IMR-90 (cell line): ENCODE measurements around the gene FXYD6. TPM values are rescaled to one million over a fixed set of nuclear protein-coding genes. Genes with fewer than 3 reads are reported as not detected.

Experiments
- ATAC-seq: fragments of 200-7000 bp; cut with Tn5 transposase; 2 replicates; pipeline ENCODE4 v1.9.1; 2020; ENCODE audit warnings: low read depth, mild to moderate bottlenecking, moderate library complexity
- BruUV-seq: library from RNA; stranded (reverse); fragments of 400-500 nt; replicated peaks from 2 replicates; lab custom pipeline; 2021; lab: Mats Ljungman, UMichigan
- CTCF ChIA-PET: fragments of 300-600 bp; formaldehyde crosslinking; extraction: SDS; loops from one replicate; lab custom pipeline; 2021; ENCODE audit warnings: antibody characterized with exemption; lab: Yijun Ruan, JAX
- POLR2A ChIA-PET: fragments of 300-600 bp; sonication (Branson Sonifier 250); formaldehyde crosslinking; loops from one replicate; lab custom pipeline; 2022; ENCODE audit warnings: antibody characterized with exemption; ENCODE audit not compliant: unreplicated experiment; lab: Charles Lee
- DNase-seq: peaks from one replicate; pipeline ENCODE4 v3.0.0; 2013
- H2AFZ ChIP-seq: replicated peaks from 2 replicates; pipeline ENCODE3; 2013; ENCODE audit warnings: low read length, mild to moderate bottlenecking; ENCODE audit not compliant: poor library complexity
- H2AK5ac ChIP-seq: 2 replicates; pipeline ENCODE4 v1.6.1; 2013; ENCODE audit warnings: low read depth, low read length, inconsistent platforms
- H2AK9ac ChIP-seq: replicated peaks from 2 replicates; pipeline ENCODE3; 2013; ENCODE audit warnings: mild to moderate bottlenecking, low read depth, low read length, moderate library complexity; ENCODE audit not compliant: poor library complexity
- H2BK120ac ChIP-seq: 2 replicates; pipeline ENCODE4 v1.6.1; 2013; ENCODE audit warnings: low read depth, low read length, inconsistent platforms
- H2BK15ac ChIP-seq: 3 replicates; pipeline ENCODE4 v1.6.1; 2013; ENCODE audit warnings: low read depth, low read length, inconsistent platforms
- H2BK20ac ChIP-seq: 2 replicates; pipeline ENCODE4 v1.6.1; 2013; ENCODE audit warnings: low read depth, mild to moderate bottlenecking, inconsistent platforms, low read length, moderate library complexity
- H2BK5ac ChIP-seq: 2 replicates; pipeline ENCODE4 v1.6.1; 2013; ENCODE audit warnings: mild to moderate bottlenecking, low read depth, low read length, inconsistent platforms; ENCODE audit not compliant: poor library complexity, severe bottlenecking
- H3K14ac ChIP-seq: replicated peaks from 2 replicates; pipeline ENCODE4 v1.6.1; 2013; ENCODE audit warnings: low read depth, low read length, inconsistent platforms
- H3K18ac ChIP-seq: 2 replicates; pipeline ENCODE4 v1.6.1; 2013; ENCODE audit warnings: low read depth, low read length, control low read depth
- H3K23ac ChIP-seq: 2 replicates; pipeline ENCODE4 v1.6.1; 2013; ENCODE audit warnings: low read depth, low read length, inconsistent platforms
- H3K27ac ChIP-seq: 2 replicates; pipeline ENCODE4 v1.5.1; 2013; ENCODE audit warnings: mild to moderate bottlenecking, control low read depth, low read length; ENCODE audit not compliant: insufficient read depth
- H3K27me3 ChIP-seq: 2 replicates; pipeline ENCODE4 v1.6.1; 2013; ENCODE audit warnings: low read length; ENCODE audit not compliant: control insufficient read depth, insufficient read depth
- H3K36me3 ChIP-seq: 2 replicates; pipeline ENCODE4 v1.6.1; 2013; ENCODE audit warnings: low read length, mixed read lengths; ENCODE audit not compliant: control insufficient read depth, insufficient read depth
- H3K4ac ChIP-seq: 2 replicates; pipeline ENCODE4 v1.6.1; 2013; ENCODE audit warnings: low read depth, low read length, inconsistent platforms
- H3K4me1 ChIP-seq: 2 replicates; pipeline ENCODE4 v1.6.1; 2013; ENCODE audit warnings: low read length, mixed read lengths; ENCODE audit not compliant: control insufficient read depth, insufficient read depth
- H3K4me2 ChIP-seq: 2 replicates; pipeline ENCODE4 v1.6.1; 2013; ENCODE audit warnings: low read depth, mild to moderate bottlenecking, control low read depth, low read length, moderate library complexity
- H3K4me3 ChIP-seq: 2 replicates; pipeline ENCODE4 v1.5.1; 2013; ENCODE audit warnings: low read depth, mild to moderate bottlenecking, control low read depth, low read length, moderate library complexity; ENCODE audit not compliant: insufficient read depth
- H3K56ac ChIP-seq: 2 replicates; pipeline ENCODE4 v1.6.1; 2013; ENCODE audit warnings: low read length, inconsistent platforms; ENCODE audit not compliant: insufficient read depth; ENCODE audit errors: extremely low read depth
- H3K79me1 ChIP-seq, 2 experiments: 2 replicates each; pipeline ENCODE4 v1.6.1; 2013; ENCODE audit warnings: low read length in 2 of 2, inconsistent platforms in 1 of 2, low read depth in 1 of 2
- H3K9ac ChIP-seq: 2 replicates; pipeline ENCODE4 v1.6.1; 2013; ENCODE audit warnings: low read depth, low read length, control low read depth
- H3K9me1 ChIP-seq: 2 replicates; pipeline ENCODE4 v1.6.1; 2013; ENCODE audit warnings: low read length, inconsistent platforms; ENCODE audit not compliant: insufficient read depth
- H3K9me3 ChIP-seq: 2 replicates; pipeline ENCODE4 v1.6.1; 2013; ENCODE audit warnings: low read length; ENCODE audit not compliant: control insufficient read depth, insufficient read depth
- H4K20me1 ChIP-seq: 2 replicates; pipeline ENCODE4 v1.6.1; 2013; ENCODE audit warnings: low read length, inconsistent platforms; ENCODE audit not compliant: insufficient read depth
- H4K5ac ChIP-seq: 2 replicates; pipeline ENCODE4 v1.6.1; 2013; ENCODE audit warnings: mild to moderate bottlenecking, low read depth, low read length, control low read depth
- H4K8ac ChIP-seq, 2 experiments: 2 replicates each; pipeline ENCODE4 v1.6.1; 2013; ENCODE audit warnings: low read depth in 2 of 2, low read length in 2 of 2, control low read depth in 1 of 2, inconsistent platforms in 1 of 2
- H4K91ac ChIP-seq: 2 replicates; pipeline ENCODE4 v1.6.1; 2013; ENCODE audit warnings: low read depth, low read length, inconsistent platforms; ENCODE audit not compliant: insufficient read depth
- BHLHE40 ChIP-seq: fragments of 150-350 bp; IDR thresholded peaks from 2 replicates; pipeline ENCODE4 v1.6.1; 2016; ENCODE audit warnings: mild to moderate bottlenecking, low read depth, low read length
- CEBPB ChIP-seq: IDR thresholded peaks from 2 replicates; pipeline ENCODE4 v1.6.1; 2012; ENCODE audit warnings: low read depth, low read length, improper control_type of control experiment
- CHD1 ChIP-seq: IDR thresholded peaks from 2 replicates; pipeline ENCODE4 v1.6.1; 2012; ENCODE audit warnings: low read depth, low read length, improper control_type of control experiment
- FOS ChIP-seq: fragments of 150-350 bp; IDR thresholded peaks from 2 replicates; pipeline ENCODE4 v1.6.1; 2016; ENCODE audit warnings: low read depth, low read length
- MAFK ChIP-seq: IDR thresholded peaks from 2 replicates; pipeline ENCODE4 v1.6.1; 2012; ENCODE audit warnings: low read depth, low read length, improper control_type of control experiment
- MAZ ChIP-seq: IDR thresholded peaks from 2 replicates; pipeline ENCODE4 v1.6.1; 2012; ENCODE audit warnings: low read depth, mild to moderate bottlenecking, low read length, improper control_type of control experiment, moderate library complexity, borderline replicate concordance
- MXI1 ChIP-seq: IDR thresholded peaks from 2 replicates; pipeline ENCODE4 v1.6.1; 2012; ENCODE audit warnings: low read depth, mild to moderate bottlenecking, low read length, moderate library complexity, borderline replicate concordance
- NFE2L2 ChIP-seq: fragments of 150-350 bp; IDR thresholded peaks from 2 replicates; pipeline ENCODE4 v1.6.1; 2016; ENCODE audit warnings: low read depth, mild to moderate bottlenecking, low read length
- POLR2A ChIP-seq: IDR thresholded peaks from 2 replicates; pipeline ENCODE4 v1.6.1; 2012; ENCODE audit warnings: mild to moderate bottlenecking, low read depth, low read length
- RAD21 ChIP-seq: IDR thresholded peaks from 2 replicates; pipeline ENCODE4 v1.6.1; 2012; ENCODE audit warnings: low read length, improper control_type of control experiment
- RCOR1 ChIP-seq: IDR thresholded peaks from 2 replicates; pipeline ENCODE4 v1.6.1; 2012; ENCODE audit warnings: mild to moderate bottlenecking, low read length, improper control_type of control experiment; ENCODE audit not compliant: insufficient replicate concordance
- RFX5 ChIP-seq: IDR thresholded peaks from 2 replicates; pipeline ENCODE4 v1.8.0; 2012; ENCODE audit warnings: low read depth, mild to moderate bottlenecking, low read length, moderate library complexity
- SMC3 ChIP-seq: fragments of 150-350 bp; IDR thresholded peaks from 2 replicates; pipeline ENCODE4 v1.6.1; 2016; ENCODE audit warnings: low read depth, mild to moderate bottlenecking, antibody characterized with exemption, low read length, moderate library complexity
- WGBS, 2 experiments: methylation state at CpG; one replicate each; pipeline versions ENCODE4 v1.1.5 to v1.1.7; 2013; ENCODE audit warnings: missing lambda C conversion rate in 2 of 2; ENCODE audit not compliant: insufficient read length in 1 of 2; ENCODE audit errors: extremely low coverage in 2 of 2; 5-methylcytosine and 5-hydroxymethylcytosine counted together
- dilution Hi-C: fragments of 300-500 bp; cut with HindIII; formaldehyde crosslinking; loops from one replicate; pipeline ENCODE4 v1.14.3; 2018; ENCODE audit warnings: low sequenced_read_pairs; ENCODE audit not compliant: unreplicated experiment
- in situ Hi-C: fragments of 300-500 bp; cut with MboI; formaldehyde crosslinking; loops from 3 replicates; pipeline ENCODE4 v1.14.3; 2019; ENCODE audit warnings: low sequenced_read_pairs, inconsistent platforms, mixed read lengths
- intact Hi-C: fragments of 100-400 bp; cut with micrococcal nuclease; formaldehyde crosslinking; loops from 2 replicates; pipeline ENCODE4 v1.10.0; 2022
- polyA plus RNA-seq, 3 experiments: library from polyadenylated mRNA; depleted of rRNA; stranded (reverse); fragments of >200 nt; gene quantifications; 2 replicates each; pipeline ENCODE4 v1.2.3, GENCODE V29; 2012; ENCODE audit warnings: low replicate concordance in 1 of 3
- total RNA-seq: library from RNA; depleted of rRNA; stranded (reverse); fragments of >200 nt; gene quantifications from 2 replicates; pipeline ENCODE4 v1.2.3, GENCODE V29; 2012
- TF ChIP-seq, protein P1 (sequence below): conservative IDR thresholded peaks from 2 replicates; pipeline ENCODE4 v1.5.1; 2012; ENCODE audit warnings: mild to moderate bottlenecking, low read depth, low read length, improper control_type of control experiment
- TF ChIP-seq, protein P2 (sequence below): fragments of 150-350 bp; IDR thresholded peaks from 2 replicates; pipeline ENCODE4 v1.6.1; 2017; ENCODE audit warnings: mild to moderate bottlenecking, antibody characterized with exemption, low read length, low read depth
- TF ChIP-seq, protein P3 (sequence below): fragments of 150-350 bp; IDR thresholded peaks from 2 replicates; pipeline ENCODE4 v1.6.1; 2016; ENCODE audit warnings: low read depth, mild to moderate bottlenecking, low read length, moderate library complexity, borderline replicate concordance

Gene FXYD6
- total and polyA plus RNA-seq, 2 of the 4 experiments (the other 2 are of a cell fraction) = 0.32 TPM; not detected in 1

DNA sequence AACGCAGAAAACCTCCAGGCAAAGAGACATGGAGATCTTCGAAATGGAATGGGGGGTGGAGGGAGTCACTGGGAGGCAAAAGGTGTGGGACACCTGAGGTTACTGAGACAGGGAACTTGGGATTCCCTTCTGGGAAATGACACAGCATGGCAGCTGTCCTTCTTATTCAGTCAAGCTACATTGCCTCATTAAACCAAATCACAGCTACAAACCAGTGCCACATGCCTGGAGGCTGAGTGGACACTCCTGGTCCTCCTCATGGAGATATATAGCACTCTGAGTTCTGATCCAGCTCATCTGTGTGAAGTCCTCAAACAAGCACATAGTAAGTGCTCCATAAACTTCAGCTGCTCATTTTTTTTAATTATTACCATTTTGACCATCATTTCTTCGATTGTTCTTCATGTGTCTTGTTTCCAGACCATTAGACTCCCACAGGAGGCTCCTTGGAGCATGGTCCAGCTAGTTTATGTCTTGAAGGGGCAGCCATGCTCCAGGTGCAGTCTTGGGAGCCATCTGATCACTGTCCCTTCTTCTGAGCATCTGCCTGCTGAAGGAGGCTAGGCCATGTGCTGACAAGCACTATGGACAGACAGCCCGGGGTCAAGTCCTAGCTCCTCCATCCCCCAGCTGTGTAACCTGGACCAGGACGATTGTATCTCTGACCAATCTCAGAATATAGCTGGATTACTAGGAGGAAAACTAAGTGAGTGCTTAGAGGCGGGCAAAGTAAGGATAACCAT is 42.2 kb downstream of the FXYD6 start:
- H3K4me2 ChIP-seq = no peak overlapping the region
- no peak overlapping the region for H3K18ac ChIP-seq
- ChIA-PET CTCF (interaction anchor here (0.6 to 2.1 kb wide), 3 partner anchors 17 to 115 kb away, joined by 3 to 6 read pairs (median 4); no protein-coding TSS in a partner anchor), POLR2A (no interaction called here)
- no peaks in the 10 kb centered on the region for H4K20me1 ChIP-seq
- dilution Hi-C loops = no loop called here
- DNase-seq = no peak
- WGBS, 2 experiments = no CpG with 5 or more reads among the region's 6 CpGs
- no peaks in the 10 kb centered on the region for H3K9me3 ChIP-seq
- H2BK120ac ChIP-seq = no peak overlapping the region
- no TSS peak for BruUV-seq
- peaks cover under 1% of the 10 kb centered on the region; the same call in 1 of the 2 replicates for H3K4me1 ChIP-seq
- no peak overlapping the region for H3K4ac ChIP-seq
- no peak overlapping the region for H3K23ac ChIP-seq
- H3K27me3 ChIP-seq = peaks cover 23% of the 10 kb centered on the region
- no peaks in the 10 kb centered on the region for H3K79me1 ChIP-seq
- H3K4me3 ChIP-seq = no peak overlapping the region
- H2AK9ac ChIP-seq = no peak overlapping the region
- no peaks in the 10 kb centered on the region for H3K36me3 ChIP-seq
- intact Hi-C loops = no loop called here
- no peak for TF ChIP-seq FOS
- no peak for TF ChIP-seq BHLHE40
- TF ChIP-seq NFE2L2 = no peak
- TF ChIP-seq CEBPB = no peak
- no peak for TF ChIP-seq MAZ
- no peak for TF ChIP-seq RCOR1
- TF ChIP-seq SMC3 = no peak
- TF ChIP-seq POLR2A = no peak
- TF ChIP-seq CHD1 = no peak
- no peak for TF ChIP-seq RFX5
- TF ChIP-seq, protein P1, sequence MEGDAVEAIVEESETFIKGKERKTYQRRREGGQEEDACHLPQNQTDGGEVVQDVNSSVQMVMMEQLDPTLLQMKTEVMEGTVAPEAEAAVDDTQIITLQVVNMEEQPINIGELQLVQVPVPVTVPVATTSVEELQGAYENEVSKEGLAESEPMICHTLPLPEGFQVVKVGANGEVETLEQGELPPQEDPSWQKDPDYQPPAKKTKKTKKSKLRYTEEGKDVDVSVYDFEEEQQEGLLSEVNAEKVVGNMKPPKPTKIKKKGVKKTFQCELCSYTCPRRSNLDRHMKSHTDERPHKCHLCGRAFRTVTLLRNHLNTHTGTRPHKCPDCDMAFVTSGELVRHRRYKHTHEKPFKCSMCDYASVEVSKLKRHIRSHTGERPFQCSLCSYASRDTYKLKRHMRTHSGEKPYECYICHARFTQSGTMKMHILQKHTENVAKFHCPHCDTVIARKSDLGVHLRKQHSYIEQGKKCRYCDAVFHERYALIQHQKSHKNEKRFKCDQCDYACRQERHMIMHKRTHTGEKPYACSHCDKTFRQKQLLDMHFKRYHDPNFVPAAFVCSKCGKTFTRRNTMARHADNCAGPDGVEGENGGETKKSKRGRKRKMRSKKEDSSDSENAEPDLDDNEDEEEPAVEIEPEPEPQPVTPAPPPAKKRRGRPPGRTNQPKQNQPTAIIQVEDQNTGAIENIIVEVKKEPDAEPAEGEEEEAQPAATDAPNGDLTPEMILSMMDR = no peak
- no peak for TF ChIP-seq MAFK
- TF ChIP-seq, protein P2, sequence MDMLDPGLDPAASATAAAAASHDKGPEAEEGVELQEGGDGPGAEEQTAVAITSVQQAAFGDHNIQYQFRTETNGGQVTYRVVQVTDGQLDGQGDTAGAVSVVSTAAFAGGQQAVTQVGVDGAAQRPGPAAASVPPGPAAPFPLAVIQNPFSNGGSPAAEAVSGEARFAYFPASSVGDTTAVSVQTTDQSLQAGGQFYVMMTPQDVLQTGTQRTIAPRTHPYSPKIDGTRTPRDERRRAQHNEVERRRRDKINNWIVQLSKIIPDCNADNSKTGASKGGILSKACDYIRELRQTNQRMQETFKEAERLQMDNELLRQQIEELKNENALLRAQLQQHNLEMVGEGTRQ = no peak
- no peak for TF ChIP-seq RAD21
- TF ChIP-seq, protein P3, sequence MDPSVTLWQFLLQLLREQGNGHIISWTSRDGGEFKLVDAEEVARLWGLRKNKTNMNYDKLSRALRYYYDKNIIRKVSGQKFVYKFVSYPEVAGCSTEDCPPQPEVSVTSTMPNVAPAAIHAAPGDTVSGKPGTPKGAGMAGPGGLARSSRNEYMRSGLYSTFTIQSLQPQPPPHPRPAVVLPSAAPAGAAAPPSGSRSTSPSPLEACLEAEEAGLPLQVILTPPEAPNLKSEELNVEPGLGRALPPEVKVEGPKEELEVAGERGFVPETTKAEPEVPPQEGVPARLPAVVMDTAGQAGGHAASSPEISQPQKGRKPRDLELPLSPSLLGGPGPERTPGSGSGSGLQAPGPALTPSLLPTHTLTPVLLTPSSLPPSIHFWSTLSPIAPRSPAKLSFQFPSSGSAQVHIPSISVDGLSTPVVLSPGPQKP = no peak
- TF ChIP-seq MXI1 = no peak
- H3K27ac ChIP-seq = no peak overlapping the region
- no peak overlapping the region for H2BK5ac ChIP-seq
- H4K5ac ChIP-seq = no peak overlapping the region
- H2AFZ ChIP-seq = no peak overlapping the region
- in situ Hi-C loops = no loop called here
- H3K14ac ChIP-seq = no peak overlapping the region
- H3K9me1 ChIP-seq = no peaks in the 10 kb centered on the region
- no peak overlapping the region for H2AK5ac ChIP-seq
- no peak overlapping the region for H4K91ac ChIP-seq
- no peak for ATAC-seq
- no peak overlapping the region for H3K9ac ChIP-seq
- no peak overlapping the region for H2BK15ac ChIP-seq
- H3K56ac ChIP-seq = no peak overlapping the region
- H2BK20ac ChIP-seq = no peak overlapping the region
- no peak overlapping the region for H4K8ac ChIP-seq
